Superior temporal gyrus (tissue), 1 donor: ENCODE results near the gene SERAC1.
"Not testable (repeated sequence)": the region's sequence is repeated elsewhere in the genome, so short reads cannot be mapped to it uniquely, and the experiment has no call there.

Experiments
- DNase-seq: peaks from one replicate; pipeline ENCODE4 v3.0.0-alpha.2; 2016; ENCODE audit errors: extremely low spot score

Gene SERAC1

DNA sequence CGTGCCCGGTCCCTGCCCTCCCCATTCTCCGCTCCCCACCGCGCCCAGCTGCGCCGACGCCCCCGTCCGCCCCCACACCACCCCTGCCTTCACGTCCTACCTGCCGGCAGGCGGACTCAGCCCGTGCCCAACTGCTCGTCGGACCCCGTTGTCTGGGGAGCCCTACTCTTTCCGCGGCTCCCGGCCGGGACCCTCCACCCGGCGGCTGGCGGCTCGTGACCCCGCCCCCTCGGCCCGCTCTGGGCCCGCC lies at the start of gene SERAC1:
Gene SERAC1 (minus strand): TSS at position 223 of the 250 bp plus-strand sequence. CDS start 9,899 bp downstream, outside the sequence.
- DNase-seq = no peak

GRCh38 chr6:158213925-158214674 lies 46.0 kb upstream of the SERAC1 start:
- DNase-seq = peak; percentile 88

DNA sequence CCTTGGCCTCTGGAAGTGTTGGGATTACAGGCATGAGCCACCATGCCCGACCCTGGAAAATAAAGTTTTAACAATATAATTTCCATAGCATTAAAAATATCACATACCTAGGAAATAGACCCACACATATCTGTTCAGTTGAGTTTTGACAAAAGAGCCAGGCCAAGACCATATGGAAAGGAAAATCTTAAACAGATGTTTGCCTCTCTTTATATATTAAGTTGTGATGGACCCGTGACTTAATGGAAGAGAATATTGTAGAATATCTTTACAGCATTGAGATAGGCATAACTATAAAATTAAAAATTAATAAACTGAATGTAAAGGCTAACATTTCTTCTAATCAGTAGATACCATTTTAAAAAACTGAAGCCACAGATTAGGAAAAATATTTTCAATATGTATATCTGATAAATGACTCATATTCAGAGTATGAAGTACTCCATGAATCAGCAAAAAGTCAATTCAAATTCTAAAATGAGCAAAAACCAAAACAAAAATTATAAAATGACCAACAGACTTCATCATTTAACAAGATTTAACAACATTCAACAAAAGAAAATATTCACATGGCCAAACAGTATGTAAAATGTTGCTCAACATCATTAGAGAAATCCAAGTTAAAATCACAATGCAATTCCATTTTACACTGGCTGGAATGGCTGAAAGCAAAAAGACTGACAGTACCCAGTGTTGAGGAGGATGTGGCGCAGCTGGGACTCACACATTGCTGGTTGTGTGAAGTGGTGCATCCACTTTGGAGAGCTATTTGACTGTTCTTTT lies 43.4 kb upstream of the SERAC1 start:
- DNase-seq = no peak

GRCh38 chr6:158209582-158210333 lies 41.7 kb upstream of the SERAC1 start:
- not testable (repeated sequence) for DNase-seq

DNA sequence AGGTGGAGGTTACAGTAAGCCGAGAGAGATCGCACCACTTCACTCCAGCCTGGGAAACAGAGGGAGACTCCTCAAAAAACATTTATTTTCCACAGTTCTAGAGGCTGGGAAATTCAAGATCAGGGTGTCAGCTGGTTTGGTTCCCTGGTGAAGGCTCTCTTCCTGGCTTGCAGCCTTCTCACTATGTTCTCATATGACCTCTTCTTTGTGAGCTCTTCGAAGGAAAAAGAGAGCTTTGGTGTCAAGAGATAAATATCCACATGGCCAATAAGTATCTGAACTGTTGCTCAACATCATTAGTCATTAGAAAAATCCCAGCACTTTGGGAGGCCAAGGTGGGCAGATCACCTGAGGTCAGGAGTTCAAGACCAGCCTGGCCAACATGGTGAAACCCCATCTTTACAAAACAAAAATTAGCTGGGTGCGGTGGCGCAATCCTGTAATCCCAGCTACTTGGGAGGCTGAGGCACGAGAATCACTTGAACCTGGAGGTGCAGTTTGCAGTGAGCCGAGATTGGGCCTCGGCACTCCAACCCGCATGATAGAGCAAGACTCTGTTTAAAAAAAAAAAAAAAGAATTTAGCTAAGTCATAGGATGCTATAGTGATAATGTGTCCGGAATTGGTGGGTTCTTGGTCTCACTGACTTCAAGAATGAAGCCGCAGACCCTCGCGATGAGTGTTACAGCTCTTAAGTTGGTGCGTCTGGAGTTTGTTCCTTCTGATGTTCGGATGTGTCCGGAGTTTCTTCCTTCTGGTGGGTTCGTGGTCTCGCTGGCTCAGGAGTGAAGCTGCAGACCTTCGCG lies 40.4 kb upstream of the SERAC1 start:
- not testable (repeated sequence) for DNase-seq

DNA sequence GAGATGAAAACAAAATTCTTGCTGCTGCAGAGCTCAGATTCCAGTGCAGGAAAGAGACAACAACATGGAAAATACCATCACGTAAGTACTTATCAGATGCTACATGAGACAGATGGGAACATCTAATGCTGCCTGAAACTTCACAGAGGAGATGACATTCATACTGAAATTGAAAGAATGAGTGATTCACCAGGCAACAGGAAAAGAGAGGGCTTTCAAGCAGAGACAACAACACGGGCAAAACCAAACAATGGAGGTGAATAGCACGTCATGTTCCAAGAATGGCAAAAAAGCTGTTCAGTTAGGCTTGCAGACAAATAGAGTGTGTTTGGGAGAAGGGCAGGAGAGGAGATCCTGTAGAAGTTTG lies 39.3 kb upstream of the SERAC1 start:
- no peak for DNase-seq

- DNase-seq = no peak
Observed at GRCh38 chr6:158206740-158207421, 38.8 kb upstream of the SERAC1 start.

DNA sequence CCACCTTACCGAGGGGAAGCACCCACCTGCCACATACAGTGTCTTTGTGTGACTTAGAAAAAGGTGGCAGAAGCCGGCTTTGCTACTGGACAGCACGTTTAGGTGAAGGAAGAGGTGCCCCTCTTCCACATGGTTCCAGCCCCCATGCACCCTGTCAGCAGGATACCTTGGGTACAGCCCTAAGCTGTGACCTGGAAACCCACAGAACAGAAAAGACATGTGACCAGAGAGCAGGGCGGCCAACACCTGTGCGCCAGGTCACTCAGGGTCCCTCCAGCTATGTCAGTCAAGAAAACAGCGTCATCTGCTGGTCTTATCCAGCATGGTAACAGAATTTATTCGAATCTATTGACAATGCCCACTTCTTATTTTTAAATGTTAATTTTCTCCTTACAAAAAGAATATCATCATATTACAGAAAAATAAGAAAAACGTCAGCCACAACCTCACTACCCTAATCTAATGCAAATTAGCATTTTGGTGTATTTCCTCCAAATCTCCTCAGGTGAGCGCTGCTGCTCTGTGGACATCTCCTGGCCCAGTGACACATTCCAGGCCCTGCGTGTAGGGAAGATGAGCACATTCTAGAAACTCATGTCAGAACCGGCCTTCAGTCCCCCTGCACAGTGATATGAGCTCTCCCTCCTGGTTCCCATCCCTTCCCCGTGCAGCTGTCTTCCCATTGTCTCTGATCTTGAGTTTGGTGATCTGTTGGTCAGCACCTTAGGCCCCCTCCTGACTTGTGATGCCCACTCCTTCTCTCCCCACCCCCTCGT lies 37.3 kb upstream of the SERAC1 start:
- DNase-seq = no peak

- DNase-seq = no peak
Observed at GRCh38 chr6:158198461-158198860, 30.4 kb upstream of the SERAC1 start.

- DNase-seq = no peak
Observed at GRCh38 chr6:158194487-158195280, 26.6 kb upstream of the SERAC1 start.

GRCh38 chr6:158191761-158192160 lies 23.7 kb upstream of the SERAC1 start:
- DNase-seq = no peak

GRCh38 chr6:158191032-158191431 lies 23.0 kb upstream of the SERAC1 start:
- DNase-seq = no peak

- DNase-seq = peak; percentile 48
Observed at GRCh38 chr6:158188591-158188990, 20.5 kb upstream of the SERAC1 start.

DNA sequence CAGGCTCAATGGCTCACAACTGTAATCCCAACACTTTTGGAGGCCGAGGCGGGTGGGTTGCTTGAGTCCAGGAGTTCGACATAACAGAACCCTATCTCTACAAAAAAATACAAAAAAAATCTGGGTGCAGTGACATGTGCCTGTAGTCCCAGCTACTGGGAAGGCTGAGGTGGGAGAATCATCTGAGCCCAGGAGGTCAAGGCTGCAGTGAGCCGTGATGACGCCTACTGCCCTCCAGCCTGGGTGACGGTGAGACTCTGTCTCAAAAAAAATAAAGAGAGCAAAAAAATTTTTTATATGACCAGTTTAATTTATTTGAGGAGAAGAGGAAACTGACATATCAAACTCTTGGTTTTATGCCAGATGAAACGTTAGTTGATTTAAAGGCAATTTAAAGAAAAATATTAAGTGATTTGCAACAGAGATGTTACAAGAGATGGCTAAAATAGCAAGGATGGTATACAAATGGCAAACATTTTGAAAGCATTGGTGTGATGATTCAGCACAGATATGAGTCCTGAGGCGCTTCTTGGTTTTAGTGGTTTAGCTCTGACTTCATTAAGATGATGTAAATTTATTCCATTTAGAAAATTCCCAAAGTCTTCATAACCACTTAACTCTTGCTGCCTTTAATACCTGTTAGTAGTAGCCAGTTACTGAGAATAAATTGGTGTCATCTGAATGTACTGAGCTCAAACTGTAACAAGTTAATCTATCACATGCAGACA lies 17.8 kb upstream of the SERAC1 start:
- DNase-seq = no peak

- DNase-seq = no peak
Observed at GRCh38 chr6:158184608-158185007, 16.5 kb upstream of the SERAC1 start.

- DNase-seq = not testable (repeated sequence)
Observed at GRCh38 chr6:158183174-158183972, 15.3 kb upstream of the SERAC1 start.

DNA sequence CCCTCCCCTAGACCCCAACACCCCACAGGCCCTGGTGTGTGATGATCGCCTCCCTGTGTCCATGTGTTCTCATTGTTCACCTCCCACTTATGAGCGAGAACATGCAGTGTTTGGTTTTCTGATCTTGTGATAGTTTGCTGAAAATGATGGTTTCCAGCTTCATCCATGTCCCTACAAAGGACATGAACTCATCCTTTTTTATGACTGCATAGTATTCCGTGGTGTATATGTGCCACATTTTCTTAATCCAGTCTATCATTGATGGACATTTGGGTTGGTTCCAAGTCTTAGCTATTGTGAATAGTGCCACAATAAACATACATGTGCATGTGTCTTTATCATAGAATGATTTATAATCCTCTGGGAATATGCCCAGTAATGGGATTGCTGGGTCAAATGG lies 9.7 kb upstream of the SERAC1 start:
- DNase-seq = not testable (repeated sequence)

GRCh38 chr6:158175111-158175510 lies 7.0 kb upstream of the SERAC1 start:
- DNase-seq = no peak
